HEK293 (cell line): ENCODE results near the gene CHCHD6.

Source experiments
- CTCF ChIA-PET: fragments of 350-600 bp; formaldehyde crosslinking; extraction: SDS; loops from one replicate; lab custom pipeline; 2021; ENCODE audit warnings: antibody characterized with exemption; lab: Yijun Ruan, JAX
- POLR2A ChIA-PET: fragments of 300-600 bp; formaldehyde crosslinking; extraction: SDS; loops from one replicate; lab custom pipeline; 2020; ENCODE audit warnings: antibody characterized with exemption, inconsistent platforms; lab: Yijun Ruan, JAX
- H3K27ac ChIP-seq: fragments of 200-500 bp; sonication (Bioruptor generic); 2 replicates; pipeline ENCODE4 v1.5.1; 2014; ENCODE audit warnings: low read depth, low read length, control low read depth, inconsistent platforms; ENCODE audit errors: extremely low read depth
- H3K36me3 ChIP-seq, 2 experiments: fragments of 200-500 bp in 1 of 2; sonication (Bioruptor generic) in 1 of 2; 1 replicate in 1 of 2; 2 replicates in 1 of 2; pipeline ENCODE4 v1.5.1; 2014 to 2017; ENCODE audit warnings: inconsistent platforms in 2 of 2, low read length in 2 of 2; ENCODE audit not compliant: control insufficient read depth in 2 of 2, insufficient read depth in 1 of 2
- H3K4me1 ChIP-seq: fragments of 200-500 bp; sonication (Bioruptor generic); 2 replicates; pipeline ENCODE4 v1.5.1; 2014; ENCODE audit warnings: mild to moderate bottlenecking, low read length, inconsistent platforms; ENCODE audit not compliant: control insufficient read depth, insufficient read depth
- H3K4me3 ChIP-seq: 2 replicates; pipeline ENCODE4 v1.5.1; 2011; ENCODE audit warnings: low read depth, mild to moderate bottlenecking, control low read depth, low read length, moderate library complexity
- H3K9me3 ChIP-seq: fragments of 200-500 bp; sonication (Bioruptor generic); 2 replicates; pipeline ENCODE4 v1.5.1; 2014; ENCODE audit warnings: low read depth, low read length, inconsistent platforms; ENCODE audit not compliant: control insufficient read depth, insufficient read depth
- KLF16 ChIP-seq: fragments of 450-650 bp; formaldehyde crosslinking; IDR thresholded peaks from 2 replicates; pipeline ENCODE4 v1.5.1; 2017; ENCODE audit warnings: missing biosample characterization, missing genetic modification characterization
- OVOL3 ChIP-seq: fragments of 450-650 bp; formaldehyde crosslinking; IDR thresholded peaks from 2 replicates; pipeline ENCODE4 v1.5.1; 2016; ENCODE audit warnings: missing biosample characterization, missing genetic modification characterization
- ZFP41 ChIP-seq: fragments of 450-650 bp; formaldehyde crosslinking; IDR thresholded peaks from 2 replicates; pipeline ENCODE4 v1.5.1; 2016; ENCODE audit warnings: missing biosample characterization, missing genetic modification characterization, borderline replicate concordance
- ZNF157 ChIP-seq: fragments of 450-650 bp; formaldehyde crosslinking; IDR thresholded peaks from 2 replicates; pipeline ENCODE4 v1.5.1; 2016; ENCODE audit warnings: missing biosample characterization, missing genetic modification characterization
- ZNF2 ChIP-seq: fragments of 450-650 bp; formaldehyde crosslinking; IDR thresholded peaks from 2 replicates; pipeline ENCODE4 v1.5.1; 2016; ENCODE audit warnings: missing biosample characterization, missing genetic modification characterization
- ZNF341 ChIP-seq: fragments of 450-650 bp; formaldehyde crosslinking; IDR thresholded peaks from 2 replicates; pipeline ENCODE4; 2016; ENCODE audit warnings: low read depth, missing biosample characterization, missing genetic modification characterization
- ZNF501 ChIP-seq: fragments of 450-650 bp; formaldehyde crosslinking; IDR thresholded peaks from 2 replicates; pipeline ENCODE4 v1.5.1; 2016; ENCODE audit warnings: missing biosample characterization, missing genetic modification characterization
- ZNF561 ChIP-seq: fragments of 450-650 bp; IDR thresholded peaks from 2 replicates; pipeline ENCODE4 v1.5.1; 2018; ENCODE audit warnings: missing biosample characterization, missing genetic modification characterization, borderline replicate concordance
- ZNF830 ChIP-seq: fragments of 450-650 bp; IDR thresholded peaks from 2 replicates; pipeline ENCODE4 v1.5.0; 2018; ENCODE audit warnings: missing biosample characterization, missing genetic modification characterization, low read depth, mild to moderate bottlenecking, moderate library complexity
- ZSCAN16 ChIP-seq: fragments of 450-650 bp; formaldehyde crosslinking; IDR thresholded peaks from 2 replicates; pipeline ENCODE4 v1.5.1; 2016; ENCODE audit warnings: missing biosample characterization, missing genetic modification characterization
- ZSCAN30 ChIP-seq: fragments of 450-650 bp; IDR thresholded peaks from 2 replicates; pipeline ENCODE4 v1.5.1; 2018; ENCODE audit warnings: missing biosample characterization, mild to moderate bottlenecking, missing genetic modification characterization, moderate library complexity
- TF ChIP-seq, protein P1 (sequence below): fragments of 450-650 bp; formaldehyde crosslinking; conservative IDR thresholded peaks from 2 replicates; pipeline ENCODE4 v1.5.1; 2016; ENCODE audit warnings: low read depth, missing biosample characterization, missing genetic modification characterization
- TF ChIP-seq, protein P2 (sequence below): sonication (generic); formaldehyde crosslinking; IDR thresholded peaks from 2 replicates; pipeline ENCODE4 v1.8.1; 2022; ENCODE audit warnings: mild to moderate bottlenecking, moderate library complexity, missing genetic modification reagents
- TF ChIP-seq, protein P3 (sequence below): fragments of 450-650 bp; IDR thresholded peaks from 2 replicates; pipeline ENCODE4 v1.5.1; 2018; ENCODE audit warnings: missing biosample characterization, missing genetic modification characterization
- TF ChIP-seq, protein P4 (sequence below): fragments of 450-650 bp; formaldehyde crosslinking; IDR thresholded peaks from 2 replicates; pipeline ENCODE4 v1.5.1; 2016; ENCODE audit warnings: missing biosample characterization, missing genetic modification characterization

Gene CHCHD6

DNA sequence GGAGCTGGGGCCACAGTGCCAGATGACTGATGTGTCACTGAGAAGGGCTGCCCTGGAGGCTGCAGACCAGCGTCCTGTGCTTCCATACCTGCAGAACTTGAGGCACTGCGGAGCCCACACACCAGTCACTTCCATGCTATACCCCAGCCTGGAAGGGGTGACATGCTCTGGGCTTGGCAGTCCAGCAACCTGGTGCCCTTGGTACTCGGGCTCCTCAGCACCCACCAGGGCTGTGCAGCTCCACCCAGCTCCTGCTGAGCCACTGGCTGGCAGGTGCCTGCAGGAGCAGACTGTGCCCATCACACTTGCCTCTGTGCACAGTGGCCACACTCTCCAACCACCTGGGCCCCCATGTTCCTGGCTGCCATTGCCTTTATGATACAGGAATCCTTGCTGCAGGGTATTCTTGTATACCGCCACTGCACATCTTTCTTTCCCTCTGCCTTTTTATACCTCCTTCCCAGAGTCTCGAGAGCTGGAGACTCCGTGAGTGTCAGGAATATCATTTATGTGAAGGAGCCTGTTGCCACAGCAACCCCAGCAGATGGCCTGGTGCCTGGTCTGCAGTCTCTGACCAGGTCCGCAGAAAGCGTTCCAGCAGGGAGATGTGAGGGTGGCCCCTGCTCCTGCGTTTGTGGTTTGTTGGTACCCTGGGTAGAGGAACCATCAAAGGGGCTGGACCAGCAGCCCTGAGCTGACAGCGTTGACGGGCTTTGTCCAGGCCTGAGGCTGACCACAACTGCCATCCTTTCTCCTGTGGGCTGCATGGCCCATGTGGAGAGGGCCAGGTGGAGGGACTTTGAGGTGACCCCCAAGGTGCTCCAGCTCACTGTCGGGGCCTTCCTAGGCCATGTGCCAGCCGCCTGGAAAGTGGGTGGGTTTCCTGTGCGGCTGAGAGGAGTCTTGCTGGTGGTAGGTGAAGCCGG, 185.5 kb downstream of the CHCHD6 start:
- H3K4me3 ChIP-seq: no peak overlapping the region
- H3K27ac ChIP-seq: no peak overlapping the region
- no peaks in the 10 kb centered on the region for H3K36me3 ChIP-seq
- CTCF ChIA-PET: no interaction called here
- TF ChIP-seq ZNF341 (tag by site-specific recombination) (no peak), ZNF830 (tag by site-specific recombination) (no peak), ZSCAN16 (tag by site-specific recombination) (no peak), ZFP41 (tag by site-specific recombination) (no peak), ZNF501 (tag by site-specific recombination) (no peak), ZNF561 (no peak), ZNF157 (tag by site-specific recombination) (no peak), ZSCAN30 (tag by site-specific recombination) (no peak), OVOL3 (tag by site-specific recombination) (no peak), ZNF2 (tag by site-specific recombination) (no peak), KLF16 (no peak)
- TF ChIP-seq, protein P1, sequence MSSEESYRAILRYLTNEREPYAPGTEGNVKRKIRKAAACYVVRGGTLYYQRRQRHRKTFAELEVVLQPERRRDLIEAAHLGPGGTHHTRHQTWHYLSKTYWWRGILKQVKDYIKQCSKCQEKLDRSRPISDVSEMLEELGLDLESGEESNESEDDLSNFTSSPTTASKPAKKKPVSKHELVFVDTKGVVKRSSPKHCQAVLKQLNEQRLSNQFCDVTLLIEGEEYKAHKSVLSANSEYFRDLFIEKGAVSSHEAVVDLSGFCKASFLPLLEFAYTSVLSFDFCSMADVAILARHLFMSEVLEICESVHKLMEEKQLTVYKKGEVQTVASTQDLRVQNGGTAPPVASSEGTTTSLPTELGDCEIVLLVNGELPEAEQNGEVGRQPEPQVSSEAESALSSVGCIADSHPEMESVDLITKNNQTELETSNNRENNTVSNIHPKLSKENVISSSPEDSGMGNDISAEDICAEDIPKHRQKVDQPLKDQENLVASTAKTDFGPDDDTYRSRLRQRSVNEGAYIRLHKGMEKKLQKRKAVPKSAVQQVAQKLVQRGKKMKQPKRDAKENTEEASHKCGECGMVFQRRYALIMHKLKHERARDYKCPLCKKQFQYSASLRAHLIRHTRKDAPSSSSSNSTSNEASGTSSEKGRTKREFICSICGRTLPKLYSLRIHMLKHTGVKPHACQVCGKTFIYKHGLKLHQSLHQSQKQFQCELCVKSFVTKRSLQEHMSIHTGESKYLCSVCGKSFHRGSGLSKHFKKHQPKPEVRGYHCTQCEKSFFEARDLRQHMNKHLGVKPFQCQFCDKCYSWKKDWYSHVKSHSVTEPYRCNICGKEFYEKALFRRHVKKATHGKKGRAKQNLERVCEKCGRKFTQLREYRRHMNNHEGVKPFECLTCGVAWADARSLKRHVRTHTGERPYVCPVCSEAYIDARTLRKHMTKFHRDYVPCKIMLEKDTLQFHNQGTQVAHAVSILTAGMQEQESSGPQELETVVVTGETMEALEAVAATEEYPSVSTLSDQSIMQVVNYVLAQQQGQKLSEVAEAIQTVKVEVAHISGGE (tag by site-specific recombination): no peak
- TF ChIP-seq, protein P2, sequence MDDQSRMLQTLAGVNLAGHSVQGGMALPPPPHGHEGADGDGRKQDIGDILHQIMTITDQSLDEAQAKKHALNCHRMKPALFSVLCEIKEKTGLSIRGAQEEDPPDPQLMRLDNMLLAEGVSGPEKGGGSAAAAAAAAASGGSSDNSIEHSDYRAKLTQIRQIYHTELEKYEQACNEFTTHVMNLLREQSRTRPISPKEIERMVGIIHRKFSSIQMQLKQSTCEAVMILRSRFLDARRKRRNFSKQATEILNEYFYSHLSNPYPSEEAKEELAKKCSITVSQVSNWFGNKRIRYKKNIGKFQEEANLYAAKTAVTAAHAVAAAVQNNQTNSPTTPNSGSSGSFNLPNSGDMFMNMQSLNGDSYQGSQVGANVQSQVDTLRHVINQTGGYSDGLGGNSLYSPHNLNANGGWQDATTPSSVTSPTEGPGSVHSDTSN (CRISPR knock-in tag): no peak
- TF ChIP-seq, protein P3, sequence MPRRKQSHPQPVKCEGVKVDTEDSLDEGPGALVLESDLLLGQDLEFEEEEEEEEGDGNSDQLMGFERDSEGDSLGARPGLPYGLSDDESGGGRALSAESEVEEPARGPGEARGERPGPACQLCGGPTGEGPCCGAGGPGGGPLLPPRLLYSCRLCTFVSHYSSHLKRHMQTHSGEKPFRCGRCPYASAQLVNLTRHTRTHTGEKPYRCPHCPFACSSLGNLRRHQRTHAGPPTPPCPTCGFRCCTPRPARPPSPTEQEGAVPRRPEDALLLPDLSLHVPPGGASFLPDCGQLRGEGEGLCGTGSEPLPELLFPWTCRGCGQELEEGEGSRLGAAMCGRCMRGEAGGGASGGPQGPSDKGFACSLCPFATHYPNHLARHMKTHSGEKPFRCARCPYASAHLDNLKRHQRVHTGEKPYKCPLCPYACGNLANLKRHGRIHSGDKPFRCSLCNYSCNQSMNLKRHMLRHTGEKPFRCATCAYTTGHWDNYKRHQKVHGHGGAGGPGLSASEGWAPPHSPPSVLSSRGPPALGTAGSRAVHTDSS (tag by site-specific recombination): no peak
- TF ChIP-seq, protein P4, sequence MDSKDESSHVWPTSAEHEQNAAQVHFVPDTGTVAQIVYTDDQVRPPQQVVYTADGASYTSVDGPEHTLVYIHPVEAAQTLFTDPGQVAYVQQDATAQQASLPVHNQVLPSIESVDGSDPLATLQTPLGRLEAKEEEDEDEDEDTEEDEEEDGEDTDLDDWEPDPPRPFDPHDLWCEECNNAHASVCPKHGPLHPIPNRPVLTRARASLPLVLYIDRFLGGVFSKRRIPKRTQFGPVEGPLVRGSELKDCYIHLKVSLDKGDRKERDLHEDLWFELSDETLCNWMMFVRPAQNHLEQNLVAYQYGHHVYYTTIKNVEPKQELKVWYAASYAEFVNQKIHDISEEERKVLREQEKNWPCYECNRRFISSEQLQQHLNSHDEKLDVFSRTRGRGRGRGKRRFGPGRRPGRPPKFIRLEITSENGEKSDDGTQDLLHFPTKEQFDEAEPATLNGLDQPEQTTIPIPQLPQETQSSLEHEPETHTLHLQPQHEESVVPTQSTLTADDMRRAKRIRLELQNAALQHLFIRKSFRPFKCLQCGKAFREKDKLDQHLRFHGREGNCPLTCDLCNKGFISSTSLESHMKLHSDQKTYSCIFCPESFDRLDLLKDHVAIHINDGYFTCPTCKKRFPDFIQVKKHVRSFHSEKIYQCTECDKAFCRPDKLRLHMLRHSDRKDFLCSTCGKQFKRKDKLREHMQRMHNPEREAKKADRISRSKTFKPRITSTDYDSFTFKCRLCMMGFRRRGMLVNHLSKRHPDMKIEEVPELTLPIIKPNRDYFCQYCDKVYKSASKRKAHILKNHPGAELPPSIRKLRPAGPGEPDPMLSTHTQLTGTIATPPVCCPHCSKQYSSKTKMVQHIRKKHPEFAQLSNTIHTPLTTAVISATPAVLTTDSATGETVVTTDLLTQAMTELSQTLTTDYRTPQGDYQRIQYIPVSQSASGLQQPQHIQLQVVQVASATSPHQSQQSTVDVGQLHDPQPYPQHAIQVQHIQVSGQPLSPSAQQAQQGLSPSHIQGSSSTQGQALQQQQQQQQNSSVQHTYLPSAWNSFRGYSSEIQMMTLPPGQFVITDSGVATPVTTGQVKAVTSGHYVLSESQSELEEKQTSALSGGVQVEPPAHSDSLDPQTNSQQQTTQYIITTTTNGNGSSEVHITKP (tag by site-specific recombination): no peak
- TF ChIP-seq, all 188 proteins: peak for 0
- H3K4me1 ChIP-seq: no peaks in the 10 kb centered on the region
- POLR2A ChIA-PET: no interaction called here
- H3K9me3 ChIP-seq: no peaks in the 10 kb centered on the region
